ENCODE results near the gene SPON1.

DNA sequence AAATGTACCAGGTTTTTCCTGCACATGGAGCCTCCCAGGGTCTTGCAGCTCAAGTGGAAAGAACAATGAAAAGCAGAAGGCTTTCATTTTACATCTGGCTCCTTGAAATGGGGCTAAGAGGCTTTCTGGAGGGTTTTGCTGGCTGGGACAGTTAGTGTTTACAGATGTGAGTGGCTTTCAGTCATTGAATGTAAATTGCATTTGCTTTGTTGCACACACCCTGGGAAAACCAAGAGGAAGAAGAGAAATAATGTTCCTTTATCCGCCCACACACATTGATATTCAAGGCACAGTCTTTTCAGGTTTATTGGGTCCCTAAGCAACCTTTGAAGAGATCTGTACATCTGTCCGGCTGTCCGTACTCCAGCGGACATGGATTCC, 144.5 kb downstream of the SPON1 start:
- TF ChIP-seq SP1 (IDR thresholded peaks at IDR 0.05) (no peak), SUZ12 (IDR thresholded peaks at IDR 0.05) (no peak), L3MBTL2 (conservative IDR thresholded peaks at IDR 0.05) (no peak), HDGF (IDR thresholded peaks at IDR 0.05; ENCODE audit: borderline replicate concordance) (no peak), BHLHE40 (IDR thresholded peaks at IDR 0.05; ENCODE audit: borderline replicate concordance) (no peak), FOXK2 (IDR thresholded peaks at IDR 0.05) (no peak), FOXA1 (IDR thresholded peaks at IDR 0.05) (no peak), LEF1 (IDR thresholded peaks at IDR 0.05; ENCODE audit: borderline replicate concordance) (no peak), ARNT (IDR thresholded peaks at IDR 0.05) (no peak), NFRKB (IDR thresholded peaks at IDR 0.05) (no peak), ELF4 (IDR thresholded peaks at IDR 0.05) (no peak)
- TF ChIP-seq, protein P1, sequence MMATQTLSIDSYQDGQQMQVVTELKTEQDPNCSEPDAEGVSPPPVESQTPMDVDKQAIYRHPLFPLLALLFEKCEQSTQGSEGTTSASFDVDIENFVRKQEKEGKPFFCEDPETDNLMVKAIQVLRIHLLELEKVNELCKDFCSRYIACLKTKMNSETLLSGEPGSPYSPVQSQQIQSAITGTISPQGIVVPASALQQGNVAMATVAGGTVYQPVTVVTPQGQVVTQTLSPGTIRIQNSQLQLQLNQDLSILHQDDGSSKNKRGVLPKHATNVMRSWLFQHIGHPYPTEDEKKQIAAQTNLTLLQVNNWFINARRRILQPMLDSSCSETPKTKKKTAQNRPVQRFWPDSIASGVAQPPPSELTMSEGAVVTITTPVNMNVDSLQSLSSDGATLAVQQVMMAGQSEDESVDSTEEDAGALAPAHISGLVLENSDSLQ (IDR thresholded peaks at IDR 0.05): no peak
